EL (cell line): ENCODE results near the gene PLA2G4D.

ENCODE experiments used
- DNase-seq: peaks from one replicate; pipeline ENCODE4 v3.0.0-alpha.2; 2016

The PLA2G4D gene

DNA sequence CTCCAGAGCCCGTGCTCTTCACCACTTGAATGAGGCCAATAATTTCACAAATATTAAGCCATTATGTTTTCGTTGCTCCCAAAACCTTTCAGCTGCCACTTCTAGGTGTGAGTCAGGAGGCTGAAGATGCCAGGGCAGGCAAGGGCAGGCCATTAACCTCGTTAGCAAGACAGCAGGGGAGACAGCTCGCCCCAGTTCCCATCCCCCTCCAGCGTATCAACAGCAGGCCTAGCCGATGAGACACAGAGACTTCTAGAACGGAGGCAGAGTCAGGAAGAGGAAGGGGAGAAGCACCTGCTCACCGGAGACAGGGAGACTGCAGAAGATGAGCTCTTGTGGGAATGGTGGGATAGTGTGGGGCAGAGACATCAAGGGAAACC, 45.6 kb downstream of the PLA2G4D start:
- no peak for DNase-seq

DNA sequence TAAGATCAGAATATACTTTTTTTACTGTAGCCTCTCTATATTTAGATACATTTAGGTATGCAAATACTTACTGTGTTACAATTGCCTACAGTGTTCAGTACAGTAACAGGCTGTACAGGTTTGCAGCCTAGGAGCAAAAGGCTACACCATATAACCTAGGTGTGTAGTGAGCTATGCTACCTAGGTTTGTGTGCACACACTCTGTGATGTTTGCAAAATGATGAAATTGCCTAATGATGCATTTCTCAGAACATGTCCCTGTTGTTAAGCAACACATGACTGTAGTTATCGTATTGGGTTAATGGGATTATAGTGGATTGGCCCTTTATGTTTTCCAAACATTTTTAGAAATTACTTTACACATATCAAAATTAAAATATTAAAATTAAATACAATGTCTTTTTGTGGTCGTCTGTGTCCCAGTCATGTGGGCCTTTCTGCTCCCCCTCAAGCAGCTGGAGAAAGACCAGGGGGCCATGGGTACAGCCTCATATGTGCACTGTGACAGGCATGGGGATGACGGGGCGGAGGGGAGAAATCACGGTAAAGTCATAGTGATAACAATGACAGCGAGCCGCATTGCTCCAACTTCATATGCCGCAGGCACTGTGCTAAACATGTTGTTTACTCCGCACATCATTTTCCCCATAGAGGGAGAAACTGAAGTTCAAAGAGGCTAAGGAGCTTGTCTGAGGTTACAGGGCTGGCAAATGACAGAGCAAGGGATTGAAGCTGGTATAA, 46.1 kb downstream of the PLA2G4D start:
- no peak for DNase-seq

DNA sequence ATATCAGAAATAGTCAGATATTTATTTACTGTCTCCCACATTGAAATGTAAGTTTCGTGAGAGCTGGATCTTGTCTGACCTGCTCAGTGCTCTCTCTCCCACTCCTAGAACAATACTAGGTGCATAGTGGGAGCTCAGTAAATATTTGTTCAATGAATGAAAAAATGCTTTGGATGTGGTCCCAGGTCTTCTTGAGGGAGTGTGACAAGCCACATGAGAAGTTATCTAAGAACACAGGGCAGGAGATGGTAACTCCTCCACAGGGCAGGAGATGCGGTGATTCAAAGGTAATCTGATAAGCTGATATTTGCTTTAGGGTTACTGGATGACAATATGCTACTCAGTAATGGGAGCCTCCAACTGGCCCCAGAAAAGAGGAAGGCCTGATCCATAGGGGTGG, 47.8 kb downstream of the PLA2G4D start:
- no peak for DNase-seq

DNA sequence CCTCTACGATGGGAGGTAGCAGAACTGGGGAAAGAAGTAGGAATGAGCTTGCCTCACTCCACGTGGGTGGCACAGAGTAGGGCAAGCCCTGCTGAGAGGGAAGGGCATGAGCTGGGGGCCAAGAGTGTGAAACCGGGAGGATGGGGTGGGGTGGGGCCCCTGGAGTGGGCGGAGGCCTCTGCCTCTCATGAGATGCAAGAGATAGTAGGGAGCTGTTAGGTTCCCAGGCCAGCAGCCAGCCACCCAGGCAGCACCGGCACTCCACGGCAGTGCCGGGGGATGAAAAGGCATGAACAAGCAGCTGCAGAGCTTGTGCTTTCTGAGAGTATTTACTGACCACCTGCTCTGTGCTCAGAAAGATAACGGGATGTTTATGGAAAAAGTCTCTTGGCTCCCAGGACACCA, 49.1 kb downstream of the PLA2G4D start:
- DNase-seq, result no peak

DNA sequence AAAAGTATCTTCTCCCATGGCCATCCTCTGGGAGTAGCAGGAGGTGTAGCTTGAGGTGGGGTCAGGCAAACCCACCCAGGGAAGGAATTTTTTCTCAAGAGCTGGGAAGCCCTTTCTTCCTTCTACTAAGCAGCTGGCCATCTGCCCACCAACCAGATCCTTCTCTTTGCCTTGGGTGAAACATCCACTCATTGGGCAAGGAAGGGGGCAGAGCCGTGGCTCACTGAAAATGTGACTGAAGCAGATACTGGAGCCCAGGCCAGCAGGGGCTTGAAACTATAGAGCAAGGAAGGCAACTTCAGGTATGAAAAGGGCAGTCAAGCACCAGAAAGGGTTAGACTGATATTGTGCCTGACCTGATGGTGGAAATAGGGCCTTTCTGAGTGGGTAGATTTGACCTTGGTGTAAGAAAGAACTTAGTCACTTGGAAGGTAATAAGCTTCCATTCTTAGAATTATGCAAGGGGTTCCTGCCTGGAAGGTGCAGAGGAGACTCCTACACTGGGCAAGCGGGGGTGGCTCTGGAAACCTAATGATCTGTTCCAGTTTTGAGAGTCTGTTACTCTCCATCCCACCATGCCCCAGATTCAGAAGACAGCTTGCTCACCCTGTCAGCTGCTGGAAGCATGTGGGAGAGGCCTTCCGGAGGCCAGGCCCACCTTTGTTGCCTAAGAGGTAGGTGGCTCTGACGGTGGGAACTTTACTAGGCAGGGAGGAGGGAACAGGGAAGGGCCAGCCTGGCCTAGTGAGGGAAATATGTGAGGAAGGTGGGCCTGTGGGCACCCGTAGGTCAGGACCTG, 51.6 kb downstream of the PLA2G4D start:
- no peak for DNase-seq

DNA sequence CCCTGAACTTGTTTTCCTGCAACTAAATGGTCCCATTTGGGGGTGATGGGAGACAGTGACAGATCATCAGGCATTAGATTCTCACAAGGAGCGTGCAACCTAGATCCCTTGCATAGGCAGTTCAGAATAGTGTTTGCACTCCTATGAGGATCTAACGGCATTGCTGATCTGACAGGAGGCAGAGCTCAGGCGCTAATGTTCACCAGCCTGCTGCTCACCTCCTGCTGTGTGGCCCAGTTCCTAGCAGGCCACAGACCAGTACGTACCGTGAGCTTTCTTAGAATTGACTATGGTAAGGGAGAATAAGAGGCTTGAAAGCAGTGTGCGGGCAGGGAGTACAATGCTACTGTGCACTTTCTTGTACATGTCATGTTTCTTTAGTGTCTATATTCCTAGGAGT, 56.0 kb downstream of the PLA2G4D start:
- no peak for DNase-seq

DNA sequence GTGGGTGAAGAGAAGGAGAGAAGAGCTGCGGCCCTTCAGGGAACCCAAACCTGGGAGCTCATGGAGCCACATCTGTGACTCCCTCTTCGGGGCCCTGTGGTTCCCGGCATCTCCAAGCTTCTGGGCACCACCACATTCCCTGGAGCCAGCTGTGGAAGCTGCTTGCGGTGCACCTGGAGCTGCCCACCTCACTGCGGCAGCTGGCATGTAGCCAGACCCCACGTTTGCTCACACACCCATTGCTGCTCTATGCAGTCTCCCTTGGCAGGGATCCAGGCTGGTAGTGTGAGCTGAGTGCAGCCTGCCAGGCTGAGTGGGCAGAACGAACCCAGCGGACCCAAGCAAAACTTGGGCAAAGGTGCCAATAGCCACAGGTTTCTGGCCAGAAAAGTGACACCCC, 56.7 kb downstream of the PLA2G4D start:
- no peak for DNase-seq

DNA sequence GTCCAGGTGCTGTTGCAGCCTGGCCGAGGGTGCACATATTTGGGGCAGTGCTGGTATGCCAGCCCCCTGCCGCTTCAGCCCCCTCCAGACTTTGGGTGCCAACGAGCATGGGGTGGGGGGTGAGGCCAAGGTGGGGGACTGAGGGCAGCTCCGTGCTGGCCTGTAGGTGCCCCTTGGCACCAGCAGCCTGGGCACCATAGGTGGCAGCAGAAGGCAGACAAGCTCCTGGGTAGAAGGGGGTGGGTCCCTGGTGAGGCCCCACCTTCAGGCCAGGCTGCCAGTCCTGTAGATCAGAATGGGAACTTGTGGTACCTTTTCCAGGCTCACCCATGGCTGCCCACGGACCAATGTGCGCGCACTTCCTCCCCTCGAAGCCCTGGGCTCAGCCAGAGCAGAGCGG, 57.4 kb downstream of the PLA2G4D start:
- no peak for DNase-seq

DNA sequence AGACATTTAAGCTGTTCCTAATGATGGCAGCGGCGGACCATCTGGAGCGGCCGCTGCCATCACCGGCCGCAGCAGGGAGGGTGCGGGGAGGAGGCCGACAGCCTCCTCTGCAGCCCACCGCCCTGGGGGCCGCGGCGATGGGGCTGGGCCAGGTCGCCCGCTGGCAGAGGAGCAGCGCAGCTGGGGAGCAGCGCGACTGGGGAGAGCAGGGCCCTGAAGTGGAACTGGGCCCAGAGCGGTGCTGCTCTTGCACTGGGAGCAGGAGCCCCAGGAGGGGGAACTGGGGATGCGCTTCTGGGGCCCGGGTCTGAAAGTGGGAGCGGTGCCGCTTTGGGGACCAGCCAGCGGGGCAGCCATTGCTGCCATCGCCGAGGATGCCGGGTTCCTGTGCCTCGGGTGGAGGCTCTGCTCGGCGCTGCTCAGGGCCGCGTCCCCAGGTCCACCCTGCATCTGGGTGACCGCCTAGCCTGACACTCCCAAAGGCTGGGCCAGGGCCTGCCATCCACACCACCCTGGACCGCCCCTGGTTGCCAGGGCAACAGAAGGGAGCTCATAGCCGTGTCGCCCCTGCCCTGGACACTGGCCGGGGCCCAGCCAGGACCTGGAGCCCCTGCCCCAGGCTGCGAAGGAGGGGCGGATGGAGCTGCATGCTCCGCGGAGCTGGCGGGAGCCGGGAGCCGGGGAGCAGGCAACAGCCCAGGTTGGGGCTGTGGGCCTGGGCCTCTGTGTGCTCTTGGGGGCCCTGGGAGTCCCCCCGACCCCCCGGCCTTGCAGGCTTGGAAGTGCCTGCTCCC, 58.1 kb downstream of the PLA2G4D start:
- no peak for DNase-seq

DNA sequence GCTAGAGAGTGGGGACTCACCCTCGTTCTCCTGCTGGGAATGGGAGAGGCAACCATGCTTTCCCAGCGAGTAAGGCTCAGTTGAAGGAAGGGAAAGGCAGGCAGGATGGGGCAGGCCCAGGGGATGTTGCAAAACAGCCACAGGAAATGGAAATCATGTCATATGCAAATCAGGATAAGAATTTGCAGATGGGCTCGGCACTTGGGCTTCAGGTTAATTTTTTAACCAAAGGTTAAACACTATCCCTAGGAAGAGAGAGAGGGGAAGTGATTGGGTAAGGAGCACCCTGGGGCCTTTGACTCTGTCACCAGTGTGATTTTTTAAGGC, 59.0 kb downstream of the PLA2G4D start:
- DNase-seq, result peak; percentile 56

DNA sequence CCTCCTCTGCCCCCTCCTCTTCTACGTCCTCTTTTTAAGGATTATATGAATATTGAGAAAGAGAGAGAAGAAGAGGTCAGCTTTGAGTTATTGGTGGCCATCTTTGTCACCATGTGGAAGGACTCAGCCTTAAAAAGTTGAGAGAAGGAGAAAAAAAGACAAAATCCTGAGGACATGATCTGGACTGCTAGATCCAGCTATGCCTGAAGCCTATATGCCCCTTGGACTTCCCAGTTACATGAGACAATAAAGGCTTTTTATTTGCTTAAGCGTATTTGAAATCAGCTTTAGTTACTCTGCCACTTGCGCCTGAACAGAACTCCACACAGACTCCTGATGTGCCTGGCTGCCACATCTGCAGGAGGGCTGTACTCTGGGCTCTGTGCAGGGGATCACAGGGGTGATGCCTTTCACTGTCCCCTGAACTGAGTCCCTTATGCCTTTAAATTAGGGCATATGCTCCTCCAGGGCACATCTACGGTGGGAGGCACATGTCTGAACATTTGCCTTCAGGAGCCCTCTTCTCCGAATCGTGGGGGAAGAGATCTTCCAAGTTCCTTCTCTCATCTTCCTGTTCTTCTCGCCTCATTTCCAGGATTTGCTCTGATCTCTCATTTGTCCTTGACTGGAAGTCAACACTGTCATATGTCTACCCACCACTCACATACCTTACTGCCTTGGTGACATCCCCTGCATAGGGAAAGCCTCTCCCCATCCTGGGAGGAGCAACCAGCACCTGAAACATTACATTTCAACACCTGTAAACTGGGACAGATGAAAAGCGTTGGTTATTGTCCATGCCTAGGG, 59.5 kb downstream of the PLA2G4D start:
- DNase-seq, result no peak

DNA sequence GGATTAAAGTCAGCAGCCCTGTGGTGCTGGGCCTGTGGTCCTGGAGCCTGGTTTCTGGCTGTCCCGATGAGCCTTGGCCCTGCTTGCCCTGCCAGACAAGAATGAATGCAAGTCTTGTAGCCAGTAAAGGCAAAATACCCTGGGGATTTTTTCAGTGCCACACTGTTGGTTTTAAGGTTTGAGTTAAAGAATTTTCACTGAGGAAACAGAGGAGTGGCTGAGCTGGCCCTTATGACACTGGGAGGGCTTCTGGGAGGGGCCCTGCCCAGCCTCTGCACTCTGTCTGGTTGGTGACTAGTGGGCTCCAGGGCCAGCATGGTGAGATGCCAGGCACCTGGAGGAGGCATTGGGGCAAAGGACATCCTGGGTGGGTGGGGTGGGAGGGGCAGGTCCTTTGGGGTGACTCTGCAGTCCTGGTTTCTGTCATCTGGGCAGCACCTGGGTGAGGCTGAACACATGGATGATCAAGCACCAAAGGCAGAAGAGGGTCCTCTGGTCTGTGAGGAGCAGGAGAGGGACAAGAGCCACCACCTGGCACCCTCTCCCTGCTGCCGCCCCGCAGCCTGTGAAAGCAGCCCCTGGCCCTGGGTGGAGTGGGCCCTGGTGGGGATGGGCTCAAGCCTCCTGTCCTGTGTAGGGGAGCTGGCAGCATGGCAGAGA, 61.0 kb downstream of the PLA2G4D start:
- no peak for DNase-seq

DNA sequence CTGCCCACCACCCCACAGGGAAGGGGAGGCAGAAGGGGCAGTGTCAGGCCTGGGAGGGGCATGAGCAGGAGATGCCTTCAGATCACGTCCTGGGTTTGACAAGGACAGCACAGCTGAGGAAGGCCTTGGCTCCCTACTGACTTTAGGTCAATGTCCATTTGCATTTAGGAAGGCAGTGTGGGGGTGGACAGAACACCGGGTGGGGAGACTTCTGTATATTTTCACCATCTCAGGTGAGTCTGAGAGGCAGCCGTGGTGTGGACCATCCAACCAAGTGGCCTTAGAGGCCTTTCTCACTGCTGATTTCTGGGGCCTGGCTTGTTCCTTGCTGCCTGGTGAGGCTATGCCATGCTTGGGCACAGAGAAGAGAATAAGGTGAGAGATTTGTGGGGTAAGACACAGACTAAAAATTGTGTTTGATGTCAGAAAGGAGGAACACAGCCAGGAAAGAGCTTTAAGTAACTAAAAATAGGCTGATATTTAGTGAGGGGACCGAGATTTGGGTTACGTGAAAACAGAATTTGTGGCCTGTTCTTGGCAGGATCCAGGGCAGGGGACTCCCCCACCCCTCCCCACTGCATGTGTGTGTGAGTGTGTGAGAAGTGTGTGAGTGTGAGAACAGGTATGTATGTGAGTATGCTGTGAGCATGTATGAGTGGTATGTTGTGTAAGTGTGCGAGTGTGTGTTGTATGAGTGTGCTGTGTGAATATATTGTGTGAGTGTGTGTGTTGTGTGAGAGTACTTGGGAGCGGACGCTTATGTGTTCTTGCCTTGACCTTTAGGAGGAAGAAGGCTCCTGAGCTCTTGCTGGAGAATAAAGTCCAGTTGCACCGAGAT, 61.8 kb downstream of the PLA2G4D start:
- no peak for DNase-seq

DNA sequence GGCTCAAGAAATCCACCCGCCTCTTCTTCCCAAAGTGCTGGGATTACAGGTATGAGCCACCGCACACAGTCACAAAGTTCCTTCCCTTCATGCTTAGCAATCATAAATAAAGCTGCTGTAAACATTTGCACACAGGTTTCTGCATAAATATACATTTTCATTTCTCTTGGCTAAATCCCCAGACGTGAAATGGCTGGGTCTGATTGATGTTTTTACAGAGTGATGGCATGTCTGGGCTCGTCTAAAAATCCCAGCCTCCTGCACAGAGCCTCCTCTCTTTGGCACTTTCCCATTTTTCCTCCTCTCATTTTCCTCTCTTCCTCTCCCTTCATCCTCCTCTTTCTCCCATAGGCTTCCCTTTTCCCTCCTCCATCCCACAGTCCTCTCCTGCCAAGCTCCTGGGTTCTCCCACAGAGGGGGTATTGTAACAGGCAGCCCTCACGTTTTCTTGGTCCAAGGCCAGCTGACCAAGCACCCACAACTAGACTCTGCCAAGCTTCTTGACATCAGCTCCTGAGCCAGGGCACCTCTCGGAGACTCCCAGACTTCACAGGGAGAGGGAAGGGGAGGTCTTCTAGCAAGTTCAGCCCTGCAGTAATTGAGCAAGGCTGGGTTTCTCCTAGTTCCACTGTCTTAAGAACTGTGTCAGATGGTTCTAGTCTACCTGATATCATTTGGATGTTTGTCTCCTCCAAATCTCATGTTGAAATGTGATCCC, 63.0 kb downstream of the PLA2G4D start:
- no peak for DNase-seq

DNA sequence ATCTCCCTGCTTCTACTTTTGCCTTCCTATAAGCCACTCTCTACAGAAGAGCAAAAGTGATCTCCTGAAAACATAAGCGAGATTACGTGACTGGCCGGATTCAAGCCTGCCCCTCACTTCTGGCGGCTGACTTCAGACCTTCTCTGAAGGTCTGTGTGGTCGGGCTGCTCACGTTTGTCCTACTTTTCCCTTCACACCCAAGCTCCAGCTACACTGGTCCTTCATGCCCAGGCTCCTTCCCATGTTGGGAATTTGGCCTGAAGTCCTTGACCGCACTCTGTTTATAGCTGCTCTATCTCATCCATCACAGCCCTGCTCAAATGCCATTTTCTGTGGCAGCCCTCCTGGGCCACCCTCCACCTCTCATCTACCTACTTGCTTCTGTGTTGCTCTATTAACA, 66.8 kb downstream of the PLA2G4D start:
- DNase-seq, result no peak

DNA sequence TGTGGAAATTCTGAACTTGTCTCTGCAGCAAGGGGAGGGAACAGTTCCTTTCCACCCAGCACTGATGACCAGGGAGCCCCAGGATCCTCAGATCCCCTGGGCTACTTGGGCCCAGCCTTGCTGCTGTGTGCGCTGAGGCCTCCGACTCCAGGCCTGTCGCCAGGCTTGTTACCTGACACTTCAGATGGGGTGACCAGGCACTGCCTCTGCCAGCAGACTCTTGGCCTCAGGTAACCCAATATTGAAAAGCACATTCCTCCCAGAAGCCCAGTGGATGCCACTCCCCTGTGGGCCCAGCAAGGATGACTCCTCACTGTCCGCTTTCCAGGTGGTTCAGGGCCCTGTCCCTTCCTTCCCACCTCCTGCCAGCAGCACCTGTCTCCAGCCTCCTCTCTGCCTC, 70.1 kb downstream of the PLA2G4D start:
- DNase-seq, result no peak

DNA sequence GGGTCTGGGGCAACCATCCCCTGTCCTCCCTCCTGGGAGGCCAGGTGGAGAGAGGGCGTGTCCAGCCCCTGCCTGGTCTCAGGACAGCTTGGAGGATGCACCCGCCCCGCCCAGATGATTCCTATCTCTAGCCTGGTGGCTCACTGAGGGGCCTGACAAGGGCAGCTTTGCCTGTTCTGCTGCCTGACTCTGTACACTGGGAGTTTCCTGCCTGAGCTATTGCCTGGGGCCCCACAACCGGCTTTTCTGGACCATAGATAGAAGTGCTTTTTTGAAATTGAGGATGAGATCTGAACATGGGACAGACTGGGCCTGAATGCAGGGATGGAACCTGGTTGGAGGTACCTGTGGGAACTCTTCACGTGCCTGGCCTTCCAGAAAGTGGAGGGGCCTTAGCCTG, 72.8 kb downstream of the PLA2G4D start:
- no peak for DNase-seq

DNA sequence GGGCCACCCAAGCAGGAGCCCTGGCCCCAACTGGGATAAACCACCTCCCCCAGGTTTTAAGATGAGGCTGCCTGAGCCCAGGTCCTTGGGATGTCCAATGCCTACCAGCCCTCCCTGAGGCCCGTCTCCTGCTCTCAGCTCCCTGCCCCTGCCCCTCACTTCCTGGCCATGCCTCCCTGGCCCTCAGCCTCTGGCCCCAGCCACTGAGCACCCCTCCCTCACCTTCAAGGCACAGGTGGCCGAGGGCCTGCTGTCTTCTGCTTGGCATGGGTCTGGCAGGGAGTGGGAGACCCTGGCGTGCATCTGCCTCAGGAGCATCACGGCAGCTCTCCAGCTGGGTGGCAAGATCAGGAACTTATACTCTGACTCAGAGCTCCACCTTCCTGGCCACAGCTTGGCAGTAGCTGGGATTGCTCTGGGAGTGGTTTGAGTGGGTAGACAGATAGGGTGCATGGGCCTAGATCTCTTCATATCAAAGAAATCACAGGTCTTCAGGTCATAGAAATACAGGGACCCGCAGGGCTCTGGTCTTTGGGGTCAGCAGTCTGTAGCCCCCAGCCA, 73.6 kb downstream of the PLA2G4D start, which contains the start of gene PLA2G4E:
Gene PLA2G4E (minus strand): TSS at position 330 of the 561 bp plus-strand sequence. CDS start 12 bp downstream, at position 318.
- DNase-seq, result no peak

DNA sequence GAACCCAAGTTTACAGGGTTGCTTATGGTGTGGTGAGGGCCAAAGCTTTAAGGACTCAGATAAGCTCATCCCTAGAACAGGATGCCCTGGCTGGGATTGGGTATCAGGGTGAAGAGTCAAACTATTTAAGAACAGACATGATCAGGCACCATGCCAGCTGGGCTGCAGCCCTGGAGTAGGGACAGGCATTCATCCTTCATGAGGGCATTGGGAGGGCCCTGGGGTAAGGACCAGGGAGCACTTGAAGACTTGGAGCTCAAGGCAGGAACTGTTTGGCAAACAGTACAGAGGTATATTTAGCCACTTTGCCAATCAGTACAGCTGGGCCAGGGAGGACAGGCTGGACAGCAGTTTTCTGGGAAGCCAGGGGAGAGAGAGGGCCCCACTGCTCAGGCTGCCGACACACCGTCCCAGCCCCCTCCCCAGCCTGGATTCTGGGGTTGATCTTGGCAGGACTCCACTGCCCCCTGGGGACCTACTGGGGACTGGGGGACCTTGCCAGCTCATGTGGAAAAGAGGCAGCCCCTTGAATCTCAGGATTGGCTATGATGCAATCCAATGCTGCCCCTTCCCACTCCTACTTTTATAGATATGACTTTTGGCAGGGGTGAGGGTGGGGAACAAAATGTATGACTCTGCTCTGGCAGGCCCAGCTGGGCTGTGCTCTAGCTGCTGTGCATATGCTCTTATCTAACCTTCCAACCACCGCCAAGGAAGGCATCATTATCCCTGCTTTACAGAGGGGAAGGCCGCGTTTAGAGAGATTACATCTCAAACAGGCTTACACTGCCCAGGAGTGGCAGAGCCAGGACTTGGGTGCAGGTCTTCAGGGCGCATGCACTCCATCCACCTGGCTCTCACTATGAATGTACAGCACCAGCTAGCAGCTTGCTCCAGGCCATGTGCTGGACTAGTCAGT, 75.8 kb downstream of the PLA2G4D start:
- DNase-seq, result no peak
